Measurements from ENCODE around the gene ZBTB17. TPM values are rescaled to one million over a fixed set of nuclear protein-coding genes. Genes with fewer than 3 reads are reported as not detected.

ZBTB17 gene
- total RNA-seq, 1 experiment from 2014 or later, result 22.1 TPM

GRCh38 chr1:16014509-16015482, 38.9 kb upstream of the ZBTB17 start:
- CTCF ChIA-PET, result no interaction called here
- Mint-ChIP-seq H3K9me3 (ENCODE audit: low read depth, unreplicated experiment) (no peaks in the 10 kb centered on the region), H3K4me1 (ENCODE audit: low read depth, unreplicated experiment) (peaks cover 8% of the 10 kb centered on the region), H3K27ac (ENCODE audit: unreplicated experiment) (no peak overlapping the region), H3K27me3 (ENCODE audit: unreplicated experiment) (peaks cover 12% of the 10 kb centered on the region), H3K36me3 (ENCODE audit: insufficient read depth, unreplicated experiment) (peaks cover 4% of the 10 kb centered on the region), H3K4me3 (ENCODE audit: low read depth, unreplicated experiment) (no peak overlapping the region)
- intact Hi-C loops (cut with micrococcal nuclease; ENCODE audit: unreplicated experiment), result no loop called here
- no TSS peak for BruUV-seq (replicated peaks)
- no peak for DNase-seq
- no peak for TF ChIP-seq CTCF (IDR thresholded peaks at IDR 0.05; ENCODE audit: unreplicated experiment)

GRCh38 chr1:16013908-16014258, 38.0 kb upstream of the ZBTB17 start:
- no peak for TF ChIP-seq CTCF (IDR thresholded peaks at IDR 0.05; ENCODE audit: unreplicated experiment)

GRCh38 chr1:16013220-16013907, 37.5 kb upstream of the ZBTB17 start:
- intact Hi-C loops (cut with micrococcal nuclease; ENCODE audit: unreplicated experiment), result no loop called here
- TF ChIP-seq CTCF (IDR thresholded peaks at IDR 0.05; ENCODE audit: unreplicated experiment), result no peak
- peak; percentile 57 for DNase-seq
- Mint-ChIP-seq H3K9me3 (ENCODE audit: low read depth, unreplicated experiment) (no peaks in the 10 kb centered on the region), H3K27ac (ENCODE audit: unreplicated experiment) (no peak overlapping the region), H3K4me1 (ENCODE audit: low read depth, unreplicated experiment) (peaks cover 8% of the 10 kb centered on the region), H3K4me3 (ENCODE audit: low read depth, unreplicated experiment) (peak overlapping the region; percentile 41), H3K27me3 (ENCODE audit: unreplicated experiment) (no peaks in the 10 kb centered on the region), H3K36me3 (ENCODE audit: insufficient read depth, unreplicated experiment) (peaks cover 4% of the 10 kb centered on the region)
- CTCF ChIA-PET, result no interaction called here
- no TSS peak for BruUV-seq (replicated peaks)

More at GRCh38 chr1:16013908-16014258, 38.0 kb upstream of the ZBTB17 start:
- CTCF ChIA-PET, result no interaction called here
- Mint-ChIP-seq H3K27ac (ENCODE audit: unreplicated experiment) (no peak overlapping the region), H3K9me3 (ENCODE audit: low read depth, unreplicated experiment) (no peaks in the 10 kb centered on the region), H3K4me1 (ENCODE audit: low read depth, unreplicated experiment) (peaks cover 8% of the 10 kb centered on the region), H3K4me3 (ENCODE audit: low read depth, unreplicated experiment) (peak overlapping the region; percentile 41), H3K36me3 (ENCODE audit: insufficient read depth, unreplicated experiment) (peaks cover 4% of the 10 kb centered on the region), H3K27me3 (ENCODE audit: unreplicated experiment) (peaks cover 3% of the 10 kb centered on the region)
- intact Hi-C loops (cut with micrococcal nuclease; ENCODE audit: unreplicated experiment), result no loop called here
- no TSS peak for BruUV-seq (replicated peaks)
- DNase-seq, result no peak

GRCh38 chr1:16012590-16013219, 36.8 kb upstream of the ZBTB17 start:
- TF ChIP-seq CTCF (IDR thresholded peaks at IDR 0.05; ENCODE audit: unreplicated experiment), result no peak
- Mint-ChIP-seq H3K36me3 (ENCODE audit: insufficient read depth, unreplicated experiment) (peaks cover 4% of the 10 kb centered on the region), H3K27me3 (ENCODE audit: unreplicated experiment) (no peaks in the 10 kb centered on the region), H3K9me3 (ENCODE audit: low read depth, unreplicated experiment) (no peaks in the 10 kb centered on the region), H3K4me1 (ENCODE audit: low read depth, unreplicated experiment) (peaks cover 8% of the 10 kb centered on the region), H3K4me3 (ENCODE audit: low read depth, unreplicated experiment) (peak overlapping the region; percentile 41), H3K27ac (ENCODE audit: unreplicated experiment) (no peak overlapping the region)
- intact Hi-C loops (cut with micrococcal nuclease; ENCODE audit: unreplicated experiment), result no loop called here
- peak; percentile 65 for DNase-seq
- no TSS peak for BruUV-seq (replicated peaks)
- CTCF ChIA-PET, result no interaction called here
